ENCODE data around the gene RRAS.

RRAS gene

GRCh38 chr19:49601482-49602038, 38.4 kb downstream of the RRAS start:
- no peak overlapping the region for H3K27ac ChIP-seq
- no peak for TF ChIP-seq CTCF (conservative IDR thresholded peaks at IDR 0.05)

- TF ChIP-seq CTCF (conservative IDR thresholded peaks at IDR 0.05) = no peak
- no peak overlapping the region for H3K27ac ChIP-seq
These were observed 40.3 kb downstream of the RRAS start for GRCh38 chr19:49599378-49600295.

GRCh38 chr19:49597703-49597974, 42.3 kb downstream of the RRAS start:
- H3K27ac ChIP-seq = no peak overlapping the region
- no peak for TF ChIP-seq CTCF (conservative IDR thresholded peaks at IDR 0.05)

GRCh38 chr19:49596954-49597702, 42.8 kb downstream of the RRAS start:
- H3K27ac ChIP-seq = no peak overlapping the region
- TF ChIP-seq CTCF (conservative IDR thresholded peaks at IDR 0.05) = no peak

GRCh38 chr19:49596407-49596806, 43.5 kb downstream of the RRAS start:
- TF ChIP-seq CTCF (conservative IDR thresholded peaks at IDR 0.05) = no peak

GRCh38 chr19:49595819-49596404, 44.0 kb downstream of the RRAS start:
- no peak overlapping the region for H3K27ac ChIP-seq

More at GRCh38 chr19:49596407-49596806, 43.5 kb downstream of the RRAS start:
- no peak overlapping the region for H3K27ac ChIP-seq

More at GRCh38 chr19:49595819-49596404, 44.0 kb downstream of the RRAS start:
- TF ChIP-seq CTCF (conservative IDR thresholded peaks at IDR 0.05) = no peak
